Mucosa of descending colon (tissue), 3 donors: ENCODE measurements around the gene NEK4. TPM values are rescaled to one million over a fixed set of nuclear protein-coding genes. Genes with fewer than 3 reads are reported as not detected.
"Not testable (repeated sequence)": the region's sequence is repeated elsewhere in the genome, so short reads cannot be mapped to it uniquely, and the experiment has no call there.

Source experiments
- ATAC-seq: fragments of 200-7000 bp; cut with Tn5 transposase; one replicate; pipeline ENCODE4 v1.9.1; 2020; ENCODE audit warnings: mild to moderate bottlenecking, moderate library complexity
- DNase-seq, 3 donors: peaks; one replicate each; pipeline ENCODE4 v3.0.0-alpha.2; 2020
- H3K36me3 ChIP-seq: fragments of 200-600 bp; one replicate; pipeline ENCODE4 v1.8.0; 2021; ENCODE audit warnings: low read depth, mild to moderate bottlenecking
- H3K4me1 ChIP-seq: fragments of 200-600 bp; one replicate; pipeline ENCODE4 v1.8.0; 2021; ENCODE audit warnings: low read depth, mild to moderate bottlenecking
- H3K4me3 ChIP-seq: fragments of 200-600 bp; one replicate; pipeline ENCODE4 v1.8.0; 2021; ENCODE audit warnings: mild to moderate bottlenecking
- H3K9me3 ChIP-seq: fragments of 200-600 bp; one replicate; pipeline ENCODE4 v1.8.0; 2021; ENCODE audit warnings: mild to moderate bottlenecking
- intact Hi-C, 2 donors: fragments of 100-400 bp; cut with DNase I in 1 of 2; cut with micrococcal nuclease in 1 of 2; formaldehyde crosslinking; loops; one replicate each; pipeline versions ENCODE4 v1.11.0 to v1.11.1; 2022; cut with DNase I, micrococcal nuclease
- total RNA-seq, 3 donors: library from RNA; stranded (reverse); fragmentation: NEBNext Ultra II Directional in 2 of 3; extraction: Animal tissue kit (Norgen Biotek cat#: 25700) in 2 of 3; gene quantifications; one replicate each; pipeline versions ENCODE4 v1.2.1 to v1.2.4, GENCODE V29; 2021 to 2023
- TF ChIP-seq, protein P1 (sequence below): fragments of 200-600 bp; IDR thresholded peaks from one replicate; pipeline ENCODE4 v1.8.0; 2022; ENCODE audit warnings: antibody characterized with exemption, mild to moderate bottlenecking
- donor health status: DM: no; HTN: no; CAD: no; lungs with moderate emphysema.
- donor health status: DM: no; HTN: no; CAD: no.
- donor health status: DM: no; HTN: yes; CAD: no.

The NEK4 gene
- total RNA-seq, 3 donors from 2014 or later, result 19.9 to 33.9 (median 20.2) TPM

GRCh38 chr3:52781741-52782140, 11.0 kb upstream of the NEK4 start:
- TF ChIP-seq, protein P1, sequence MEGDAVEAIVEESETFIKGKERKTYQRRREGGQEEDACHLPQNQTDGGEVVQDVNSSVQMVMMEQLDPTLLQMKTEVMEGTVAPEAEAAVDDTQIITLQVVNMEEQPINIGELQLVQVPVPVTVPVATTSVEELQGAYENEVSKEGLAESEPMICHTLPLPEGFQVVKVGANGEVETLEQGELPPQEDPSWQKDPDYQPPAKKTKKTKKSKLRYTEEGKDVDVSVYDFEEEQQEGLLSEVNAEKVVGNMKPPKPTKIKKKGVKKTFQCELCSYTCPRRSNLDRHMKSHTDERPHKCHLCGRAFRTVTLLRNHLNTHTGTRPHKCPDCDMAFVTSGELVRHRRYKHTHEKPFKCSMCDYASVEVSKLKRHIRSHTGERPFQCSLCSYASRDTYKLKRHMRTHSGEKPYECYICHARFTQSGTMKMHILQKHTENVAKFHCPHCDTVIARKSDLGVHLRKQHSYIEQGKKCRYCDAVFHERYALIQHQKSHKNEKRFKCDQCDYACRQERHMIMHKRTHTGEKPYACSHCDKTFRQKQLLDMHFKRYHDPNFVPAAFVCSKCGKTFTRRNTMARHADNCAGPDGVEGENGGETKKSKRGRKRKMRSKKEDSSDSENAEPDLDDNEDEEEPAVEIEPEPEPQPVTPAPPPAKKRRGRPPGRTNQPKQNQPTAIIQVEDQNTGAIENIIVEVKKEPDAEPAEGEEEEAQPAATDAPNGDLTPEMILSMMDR, result no peak
- DNase-seq (no peak), ATAC-seq (no peak)
- no peaks in the 10 kb centered on the region for H3K4me1 ChIP-seq
- H3K36me3 ChIP-seq, result no peaks in the 10 kb centered on the region
- intact Hi-C loops, result no loop called here
- no peak overlapping the region for H3K4me3 ChIP-seq
- H3K9me3 ChIP-seq, result no peaks in the 10 kb centered on the region

GRCh38 chr3:52779837-52780585, 9.3 kb upstream of the NEK4 start:
- H3K36me3 ChIP-seq, result no peaks in the 10 kb centered on the region
- no peak for DNase-seq
- ATAC-seq, result no peak
- H3K9me3 ChIP-seq, result no peaks in the 10 kb centered on the region
- intact Hi-C loops, result no loop called here
- no peak overlapping the region for H3K4me3 ChIP-seq
- TF ChIP-seq, protein P1, result no peak
- no peaks in the 10 kb centered on the region for H3K4me1 ChIP-seq

- ATAC-seq (peak; percentile 31), DNase-seq (no peak)
- Histone ChIP-seq H3K9me3 (no peaks in the 10 kb centered on the region), H3K4me1 (no peaks in the 10 kb centered on the region), H3K36me3 (no peaks in the 10 kb centered on the region), H3K4me3 (no peak overlapping the region)
- TF ChIP-seq, protein P1, result no peak
- intact Hi-C loops, result no loop called here
Measured at GRCh38 chr3:52779011-52779836, 8.5 kb upstream of the NEK4 start.

GRCh38 chr3:52777959-52778805, 7.4 kb upstream of the NEK4 start:
- intact Hi-C loops, result no loop called here
- H3K9me3 ChIP-seq, result no peaks in the 10 kb centered on the region
- ATAC-seq, result no peak
- H3K36me3 ChIP-seq, result no peaks in the 10 kb centered on the region
- H3K4me3 ChIP-seq, result no peak overlapping the region
- TF ChIP-seq, protein P1, result no peak
- H3K4me1 ChIP-seq, result no peaks in the 10 kb centered on the region
- no peak for DNase-seq

- DNase-seq, result no peak
- intact Hi-C loops, result no loop called here
Measured at GRCh38 chr3:52777127-52777958, 6.6 kb upstream of the NEK4 start, which contains the start of gene ITIH1. Gene ITIH1, plus strand, starts transcription at chr3:52777599. Its CDS starts 17 bp downstream, at chr3:52777616.

DNA sequence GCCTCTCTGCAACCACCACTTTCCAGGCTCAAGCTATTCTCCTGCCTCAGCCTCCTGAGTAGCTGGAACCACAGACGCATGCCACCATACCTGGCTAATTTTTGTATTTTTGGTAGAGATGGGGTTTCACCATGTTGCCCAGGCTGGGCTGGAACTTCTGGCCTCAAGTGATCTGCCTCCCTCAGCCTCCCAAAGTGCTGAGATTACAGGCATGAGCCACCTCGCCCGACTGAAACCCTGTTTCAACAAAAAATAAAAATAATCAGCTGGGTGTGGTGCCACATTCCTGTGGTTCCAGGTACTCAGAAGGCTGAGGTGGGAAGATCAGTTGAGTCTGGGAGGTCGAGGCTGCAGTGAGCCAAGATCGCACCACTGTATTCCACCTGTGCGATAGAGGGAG, 5.7 kb upstream of the NEK4 start:
- H3K36me3 ChIP-seq, H3K9me3 ChIP-seq, DNase-seq, ATAC-seq, intact Hi-C loops, H3K4me3 ChIP-seq, H3K4me1 ChIP-seq: not testable (repeated sequence)

More at GRCh38 chr3:52777127-52777958, 6.6 kb upstream of the NEK4 start, which contains the start of gene ITIH1:
- no peaks in the 10 kb centered on the region for H3K36me3 ChIP-seq
- no peaks in the 10 kb centered on the region for H3K4me1 ChIP-seq
- no peak within 1 kb of the TSS for H3K4me3 ChIP-seq
- no peak for ATAC-seq
- no peaks in the 10 kb centered on the region for H3K9me3 ChIP-seq
- TF ChIP-seq, protein P1, result no peak
